ENCODE measurements around the gene PTPRA. TPM values are rescaled to one million over a fixed set of nuclear protein-coding genes. Genes with fewer than 3 reads are reported as not detected.

PTPRA gene
- total and polyA plus RNA-seq, 2 of the 8 experiments (the other 6 are each of a cell fraction or from before 2014, with no cell fraction given) = 47.7 to 51.3 TPM

GRCh38 chr20:2952766-2953165, 79.5 kb downstream of the PTPRA start:
- H4K8ac ChIP-seq (ENCODE audit: extremely low read depth, insufficient read depth, low read length) = no peak overlapping the region
- H4K91ac ChIP-seq (replicated peaks; ENCODE audit: insufficient read length, low read length) = no peak overlapping the region
- no peak overlapping the region for H3K27ac ChIP-seq (ENCODE audit: low read depth, low read length)
- no peak for DNase-seq (ENCODE audit: low read depth in 1 of 2, low spot score in 2 of 2)
- 0 out of 8 replicates have a peak, but pooled peaks cover 0 to 3% (median 0%) of the 10 kb centered on the region in 4 experiments for H3K36me3 ChIP-seq (ENCODE audit: control insufficient read depth in 2 of 4, insufficient read depth in 4 of 4, low read length in 3 of 4)
- H3K9me3 ChIP-seq (ENCODE audit: insufficient read depth in 2 of 2, low read depth in 1 of 2, low read length in 1 of 2) = no peaks in the 10 kb centered on the region
- peaks cover 0 to 2% (median 0%) of the 10 kb centered on the region in 4 experiments; a peak in 1 of 7 replicates for H3K4me1 ChIP-seq (replicated peaks in 1 of 4; ENCODE audit: control insufficient read depth in 3 of 4, insufficient read depth in 4 of 4, low read length in 3 of 4)
- H3K9ac ChIP-seq (replicated peaks in 1 of 4; ENCODE audit: extremely low read depth in 1 of 4, low read depth in 3 of 4, low read length in 3 of 4) = no peak overlapping the region
- no peak overlapping the region for H3K4ac ChIP-seq (replicated peaks; ENCODE audit: insufficient read length, low read depth, low read length)
- no peak overlapping the region for H2BK20ac ChIP-seq (ENCODE audit: low read length)
- no peak overlapping the region for H2BK12ac ChIP-seq (ENCODE audit: low read depth, low read length)
- no peak overlapping the region for H3K23ac ChIP-seq (ENCODE audit: insufficient read length)
- 85% methylated on average over 1 of the region's 1 CpG; no CpG with 5 or more reads in 1 of the 2 experiments for WGBS, 2 experiments (ENCODE audit: extremely low coverage in 1 of 2, insufficient coverage in 1 of 2, insufficient read length in 1 of 2, insufficient replicate concordance in 2 of 2, low coverage in 1 of 2, low lambda C conversion rate in 2 of 2, missing lambda C conversion rate in 1 of 2)
- no peaks in the 10 kb centered on the region for H3K79me2 ChIP-seq (ENCODE audit: control insufficient read depth in 1 of 2, insufficient read depth in 2 of 2, low read length in 2 of 2)
- H4K20me1 ChIP-seq (replicated peaks in 1 of 2; ENCODE audit: control insufficient read depth in 1 of 2, insufficient read depth in 2 of 2, low read length in 2 of 2) = no peaks in the 10 kb centered on the region
- no peak overlapping the region for H4K5ac ChIP-seq (ENCODE audit: insufficient read length, low read depth, low read length)
- FAIRE-seq = no peak
- no peak overlapping the region for H2AFZ ChIP-seq (ENCODE audit: low read length)
- CTCF ChIA-PET (ENCODE audit: partially characterized antibody) = no interaction called here
- H2BK15ac ChIP-seq (ENCODE audit: low read length) = no peak overlapping the region
- no peak overlapping the region for H3K4me3 ChIP-seq (ENCODE audit: extremely low read depth in 1 of 4, insufficient read depth in 2 of 4, low read depth in 3 of 4, low read length in 4 of 4)
- no peak overlapping the region for H3K14ac ChIP-seq (ENCODE audit: insufficient read length)
- H2BK5ac ChIP-seq (ENCODE audit: low read depth, low read length) = no peak overlapping the region
- H3K56ac ChIP-seq (replicated peaks; ENCODE audit: insufficient read length, low read depth, low read length) = no peak overlapping the region
- no peak overlapping the region for H2BK120ac ChIP-seq (replicated peaks; ENCODE audit: low read depth, low read length)
- no peaks in the 10 kb centered on the region for H3K27me3 ChIP-seq (replicated peaks in 1 of 4; ENCODE audit: control insufficient read depth in 3 of 4, extremely low read depth in 1 of 4, insufficient read depth in 3 of 4, low read length in 3 of 4)
- POLR2A ChIA-PET (ENCODE audit: partially characterized antibody) = no interaction called here
- H3K79me1 ChIP-seq (ENCODE audit: low read depth, low read length) = peaks cover 2% of the 10 kb centered on the region; the same call in 1 of the 2 replicates
- H3K23me2 ChIP-seq (ENCODE audit: low read depth, low read length) = no peaks in the 10 kb centered on the region
- no peak overlapping the region for H3K4me2 ChIP-seq (ENCODE audit: insufficient read depth in 1 of 2, low read depth in 2 of 2, low read length in 2 of 2)
- H3K18ac ChIP-seq (ENCODE audit: extremely low read depth, low read length) = no peak overlapping the region
- no peak overlapping the region for H2AK5ac ChIP-seq (ENCODE audit: low read depth, low read length)
- TF ChIP-seq GTF2F1 (IDR thresholded peaks at IDR 0.05; ENCODE audit: borderline replicate concordance, low read depth, low read length) (no peak), POLR2A (IDR thresholded peaks at IDR 0.05; ENCODE audit: control extremely low read depth in 1 of 2, low read depth in 2 of 2, low read length in 2 of 2) (no peak), POLR2AphosphoS5 (IDR thresholded peaks at IDR 0.05; ENCODE audit: low read depth, low read length) (no peak), NRF1 (IDR thresholded peaks at IDR 0.05; ENCODE audit: low read depth, low read length) (no peak), HDAC6 (IDR thresholded peaks at IDR 0.05; ENCODE audit: low read depth, low read length) (no peak), EP300 (IDR thresholded peaks at IDR 0.05; ENCODE audit: borderline replicate concordance in 1 of 2, low read depth in 2 of 2, low read length in 2 of 2) (no peak), CHD1 (IDR thresholded peaks at IDR 0.05; ENCODE audit: low read depth, low read length) (no peak), JUND (IDR thresholded peaks at IDR 0.05; ENCODE audit: low read length) (no peak), EZH2 (IDR thresholded peaks at IDR 0.05; ENCODE audit: low read depth, low read length, severe bottlenecking) (no peak), ATF2 (IDR thresholded peaks at IDR 0.05; ENCODE audit: low read length) (no peak), KDM4A (IDR thresholded peaks at IDR 0.05; ENCODE audit: low read depth, low read length, severe bottlenecking) (no peak), GABPA (IDR thresholded peaks at IDR 0.05; ENCODE audit: borderline replicate concordance, insufficient read depth, low read length) (no peak), NANOG (IDR thresholded peaks at IDR 0.05; ENCODE audit: insufficient read depth, low read depth, low read length, poor library complexity, severe bottlenecking) (no peak)
